A549 (cell line): ENCODE measurements around the gene DHPS. TPM values are rescaled to one million over a fixed set of nuclear protein-coding genes. Genes with fewer than 3 reads are reported as not detected.
"Not testable (repeated sequence)": the region's sequence is repeated elsewhere in the genome, so short reads cannot be mapped to it uniquely, and the experiment has no call there.

Source experiments
- ATAC-seq, 2 experiments: fragments of 200-7000 bp in 1 of 2; fragments of >200 bp in 1 of 2; cut with Nextera tagmentation in 1 of 2; cut with Tn5 transposase in 1 of 2; 3 replicates each; pipeline versions ENCODE4 v1.8.0 to v1.9.1; 2018 to 2020; ENCODE audit warnings: mild to moderate bottlenecking in 1 of 2, moderate library complexity in 1 of 2
- CTCF ChIA-PET: fragments of 300-600 bp; sonication (Branson Sonifier 250); formaldehyde crosslinking; extraction: SDS; loops from one replicate; lab custom pipeline; 2021; ENCODE audit warnings: antibody characterized with exemption, inconsistent platforms; lab: Yijun Ruan, JAX
- POLR2A ChIA-PET: fragments of 350-600 bp; formaldehyde crosslinking; extraction: SDS; loops from one replicate; lab custom pipeline; 2021; ENCODE audit warnings: antibody characterized with exemption, inconsistent platforms; lab: Yijun Ruan, JAX
- DNase-seq, 2 experiments: peaks; one replicate each; pipeline versions ENCODE4 v3.0.0 to v3.0.0-alpha.2; 2011 to 2016; ENCODE audit warnings: low read depth in 1 of 2, low spot score in 1 of 2
- FAIRE-seq: peaks from 2 replicates; lab custom pipeline; 2011; peaks lifted over from hg19 to GRCh38; lab: Jason Lieb, UNC
- H3K27ac ChIP-seq, 2 experiments: fragments of >200 bp; sonication (Bioruptor Twin); formaldehyde crosslinking; 3 replicates each; pipeline ENCODE4 v1.5.1; 2016 to 2017
- H3K4me1 ChIP-seq: fragments of >200 bp; sonication (Bioruptor Twin); formaldehyde crosslinking; 3 replicates; pipeline ENCODE4 v1.6.1; 2016
- H3K4me2 ChIP-seq: fragments of >200 bp; sonication (Bioruptor Twin); formaldehyde crosslinking; 3 replicates; pipeline ENCODE4 v1.6.1; 2016
- H3K4me3 ChIP-seq: fragments of >200 bp; sonication (Bioruptor Twin); formaldehyde crosslinking; 3 replicates; pipeline ENCODE4 v1.5.1; 2016
- H3K9me3 ChIP-seq: fragments of >200 bp; sonication (Bioruptor Twin); formaldehyde crosslinking; 3 replicates; pipeline ENCODE4 v1.6.1; 2016
- ATOH8 ChIP-seq: fragments of 250-450 bp; sonication (Bioruptor Pico); IDR thresholded peaks from 2 replicates; pipeline ENCODE4 v1.5.0; 2020; ENCODE audit warnings: low read depth, mild to moderate bottlenecking, moderate library complexity
- CBX2 ChIP-seq: fragments of 200-600 bp; sonication (generic); IDR thresholded peaks from 2 replicates; pipeline ENCODE4 v1.6.1; 2016; ENCODE audit warnings: low read depth, mild to moderate bottlenecking, borderline replicate concordance
- CHD2 ChIP-seq: fragments of 150-350 bp; IDR thresholded peaks from 2 replicates; pipeline ENCODE4 v1.6.1; 2014; ENCODE audit warnings: low read length; ENCODE audit not compliant: partially characterized antibody
- E2F6 ChIP-seq: IDR thresholded peaks from 2 replicates; pipeline ENCODE4 v1.6.1; 2012; ENCODE audit warnings: low read depth, borderline replicate concordance
- ESRRA ChIP-seq: fragments of 150-350 bp; IDR thresholded peaks from 2 replicates; pipeline ENCODE4 v1.6.1; 2014; ENCODE audit warnings: mild to moderate bottlenecking, low read length, borderline replicate concordance
- FOXS1 ChIP-seq: fragments of 250-450 bp; sonication (Bioruptor Pico); IDR thresholded peaks from 2 replicates; pipeline ENCODE4 v1.5.0; 2020; ENCODE audit warnings: mild to moderate bottlenecking, moderate library complexity
- HDAC2 ChIP-seq: fragments of 200-600 bp; sonication (generic); IDR thresholded peaks from 2 replicates; pipeline ENCODE4 v1.6.1; 2016
- HES2 ChIP-seq: fragments of >200 bp; sonication (Bioruptor Twin); formaldehyde crosslinking; IDR thresholded peaks from 2 replicates; pipeline ENCODE4 v1.6.1; 2016
- HOXB13 ChIP-seq: fragments of 250-450 bp; sonication (Bioruptor Pico); IDR thresholded peaks from 2 replicates; pipeline ENCODE4 v1.5.0; 2020; ENCODE audit warnings: low read depth, mild to moderate bottlenecking, moderate library complexity
- HOXB5 ChIP-seq: fragments of 250-450 bp; sonication (Bioruptor Pico); IDR thresholded peaks from 2 replicates; pipeline ENCODE4 v1.5.0; 2020; ENCODE audit warnings: mild to moderate bottlenecking, moderate library complexity
- JUNB ChIP-seq: fragments of >200 bp; sonication (Bioruptor Twin); formaldehyde crosslinking; IDR thresholded peaks from 2 replicates; pipeline ENCODE4 v1.6.1; 2016
- MAFK ChIP-seq: fragments of 450-650 bp; IDR thresholded peaks from 2 replicates; pipeline ENCODE4 v1.6.1; 2014; ENCODE audit not compliant: partially characterized antibody
- MAZ ChIP-seq: fragments of 150-350 bp; IDR thresholded peaks from 2 replicates; pipeline ENCODE4 v1.6.1; 2014; ENCODE audit warnings: antibody characterized with exemption, low read depth, low read length, borderline replicate concordance
- MYC ChIP-seq: IDR thresholded peaks from 2 replicates; pipeline ENCODE4 v1.6.1; 2012; ENCODE audit warnings: mild to moderate bottlenecking, inconsistent platforms, low read length, improper control_type of control experiment, borderline replicate concordance
- NPAS2 ChIP-seq: fragments of 250-450 bp; sonication (Bioruptor Pico); IDR thresholded peaks from 2 replicates; pipeline ENCODE4 v1.8.0; 2022; ENCODE audit warnings: mild to moderate bottlenecking, moderate library complexity, borderline replicate concordance
- PHF8 ChIP-seq: fragments of 200-600 bp; sonication (generic); IDR thresholded peaks from 2 replicates; pipeline ENCODE4 v1.6.1; 2016; ENCODE audit warnings: low read depth, mild to moderate bottlenecking, antibody characterized with exemption, moderate library complexity, borderline replicate concordance
- POLR2AphosphoS2 ChIP-seq: conservative IDR thresholded peaks from 2 replicates; pipeline ENCODE4 v1.6.1; 2012; ENCODE audit warnings: low read length, improper control_type of control experiment, inconsistent platforms
- RFX5 ChIP-seq: fragments of 450-650 bp; IDR thresholded peaks from 2 replicates; pipeline ENCODE4 v1.7.1; 2014; ENCODE audit warnings: antibody characterized with exemption, mild to moderate bottlenecking, moderate library complexity
- USF2 ChIP-seq: fragments of 450-650 bp; IDR thresholded peaks from 2 replicates; pipeline ENCODE4 v1.6.1; 2014; ENCODE audit warnings: antibody characterized with exemption
- ZNF302 ChIP-seq: fragments of 250-450 bp; sonication (Bioruptor Pico); IDR thresholded peaks from 2 replicates; pipeline ENCODE4 v1.9.0; 2021; ENCODE audit warnings: inconsistent platforms, mild to moderate bottlenecking, moderate library complexity
- ZSCAN20 ChIP-seq: fragments of 250-450 bp; sonication (Bioruptor Pico); IDR thresholded peaks from 2 replicates; pipeline ENCODE4 v1.8.0; 2022; ENCODE audit warnings: mild to moderate bottlenecking, moderate library complexity
- WGBS: methylation state at CpG from one replicate; pipeline ENCODE4 v1.1.6; 2017; ENCODE audit errors: missing lambda C conversion rate; 5-methylcytosine and 5-hydroxymethylcytosine counted together
- polyA plus RNA-seq, 4 experiments: library from polyadenylated mRNA; depleted of rRNA in 3 of 4; stranded (reverse); fragments of >200 nt; fragmentation: RNase III in 1 of 4; extraction: RNeasy Plus Mini Kit Qiagen cat#74134 plus additional on column Dnase treatment in 1 of 4; gene quantifications; 2 replicates in 3 of 4; 3 replicates in 1 of 4; pipeline ENCODE4 v1.2.3, GENCODE V29; 2011 to 2017

DHPS gene
- polyA plus RNA-seq, 2 of the 4 experiments (the other 2 are of a cell fraction): 57.8 to 71.9 TPM

- no peak for TF ChIP-seq MAZ
- TF ChIP-seq MAFK: no peak
- TF ChIP-seq JUNB: no peak
- no peak for TF ChIP-seq MYC
- no peak for TF ChIP-seq RFX5
- TF ChIP-seq ZSCAN20: no peak
- TF ChIP-seq ATOH8: no peak
- TF ChIP-seq CHD2: no peak
- no peak for TF ChIP-seq FOXS1 (CRISPR knock-in tag)
- TF ChIP-seq USF2: no peak
- H3K9me3 ChIP-seq: peaks cover 5% of the 10 kb centered on the region; the same call in 1 of the 3 replicates
- no peak overlapping the region for H3K27ac ChIP-seq
- 74% methylated on average over 8 of the region's 8 CpGs for WGBS
- no peak overlapping the region for H3K4me2 ChIP-seq
- H3K4me1 ChIP-seq: no peaks in the 10 kb centered on the region
- no peak for DNase-seq
- POLR2A ChIA-PET: no interaction called here
- no peak for FAIRE-seq
- ATAC-seq: no peak
- H3K4me3 ChIP-seq: no peak overlapping the region
- CTCF ChIA-PET: no interaction called here
These were observed 34.6 kb downstream of the DHPS start for GRCh38 chr19:12647047-12647446.

- H3K4me2 ChIP-seq: no peak overlapping the region
- ChIA-PET POLR2A (no interaction called here), CTCF (no interaction called here)
- H3K4me1 ChIP-seq: no peaks in the 10 kb centered on the region
- H3K4me3 ChIP-seq: no peak overlapping the region
- H3K9me3 ChIP-seq: peaks cover 5% of the 10 kb centered on the region; the same call in 1 of the 3 replicates
- DNase-seq (no peak), ATAC-seq (no peak), FAIRE-seq (no peak)
- TF ChIP-seq NPAS2 (CRISPR knock-in tag) (no peak), HOXB13 (CRISPR knock-in tag) (no peak), HOXB5 (CRISPR knock-in tag) (no peak), HDAC2 (no peak), ZSCAN20 (no peak), USF2 (no peak), POLR2AphosphoS2 (no peak), CBX2 (no peak), PHF8 (no peak)
- WGBS: 93% methylated on average over 6 of the region's 10 CpGs
- H3K27ac ChIP-seq: no peak overlapping the region
These were observed 35.1 kb downstream of the DHPS start for GRCh38 chr19:12646551-12646950.

GRCh38 chr19:12643716-12644115 lies 38.0 kb downstream of the DHPS start:
- FAIRE-seq, H3K4me2 ChIP-seq, ATAC-seq, CTCF ChIA-PET, H3K4me1 ChIP-seq, POLR2A ChIA-PET, H3K27ac ChIP-seq, H3K4me3 ChIP-seq, DNase-seq: not testable (repeated sequence)
- WGBS: 88% methylated on average over 14 of the region's 14 CpGs
- peaks cover 13% of the 10 kb centered on the region; the same call in 1 of the 3 replicates for H3K9me3 ChIP-seq

GRCh38 chr19:12642506-12642905 lies 39.2 kb downstream of the DHPS start:
- no peak overlapping the region for H3K27ac ChIP-seq
- ChIA-PET CTCF (interaction anchor here (0.9 kb wide), 1 partner anchor 27 kb away, joined by 3 read pairs; a partner anchor contains a TSS), POLR2A (no interaction called here)
- no peaks in the 10 kb centered on the region for H3K4me1 ChIP-seq
- no peak for FAIRE-seq
- H3K4me2 ChIP-seq: no peak overlapping the region
- TF ChIP-seq ESRRA: no peak
- TF ChIP-seq POLR2AphosphoS2: no peak
- TF ChIP-seq E2F6: no peak
- TF ChIP-seq ZNF302 (CRISPR knock-in tag): no peak
- no peak for TF ChIP-seq HES2
- no peak overlapping the region for H3K4me3 ChIP-seq
- WGBS: 92% methylated on average over 23 of the region's 26 CpGs
- no peak for ATAC-seq
- no peak for DNase-seq
- H3K9me3 ChIP-seq: peaks cover 16% of the 10 kb centered on the region; the same call in 1 of the 3 replicates
